Endothelial cell of umbilical vein (primary cell): Measurements from ENCODE around the gene STOX1. TPM values are rescaled to one million over a fixed set of nuclear protein-coding genes. Genes with fewer than 3 reads are reported as not detected.

Experiments used
- BruUV-seq: library from RNA; stranded (reverse); fragments of 400-500 nt; replicated peaks from 2 replicates; lab custom pipeline; 2021; lab: Mats Ljungman, UMichigan
- CTCF ChIA-PET: fragments of 300-600, 350-600 bp; sonication (Branson Sonifier 250); formaldehyde crosslinking; loops from one replicate; lab custom pipeline; 2021; ENCODE audit warnings: antibody characterized with exemption, inconsistent platforms; lab: Charles Lee
- POLR2A ChIA-PET: fragments of 300-600, 350-600 bp; sonication (Branson Sonifier 250); formaldehyde crosslinking; loops from one replicate; lab custom pipeline; 2021; ENCODE audit warnings: antibody characterized with exemption, inconsistent platforms; lab: Charles Lee
- DNase-seq: peaks from one replicate; pipeline ENCODE4 v3.0.0-alpha.2; 2011; ENCODE audit warnings: low read depth, low spot score
- FAIRE-seq: peaks from 2 replicates; lab custom pipeline; 2011; peaks lifted over from hg19 to GRCh38; lab: Jason Lieb, UNC
- H2AFZ ChIP-seq: 2 replicates; pipeline ENCODE4 v1.6.0; 2012; ENCODE audit warnings: low read depth, low read length, control low read depth, inconsistent platforms
- H3K27ac ChIP-seq: 2 replicates; pipeline ENCODE4 v1.5.1; 2011; ENCODE audit warnings: low read depth, mild to moderate bottlenecking, control low read depth, low read length, moderate library complexity; ENCODE audit not compliant: insufficient read depth
- H3K27me3 ChIP-seq, 2 experiments: 2 replicates each; pipeline versions ENCODE4 v1.6.0 to v1.6.1; 2011; ENCODE audit warnings: low read length in 2 of 2, mixed read lengths in 1 of 2; ENCODE audit not compliant: control insufficient read depth in 2 of 2, insufficient read depth in 2 of 2
- H3K36me3 ChIP-seq, 2 experiments: 2 replicates in 1 of 2; 3 replicates in 1 of 2; pipeline ENCODE4 v1.5.1; 2011; ENCODE audit warnings: low read length in 2 of 2, mild to moderate bottlenecking in 1 of 2, moderate library complexity in 1 of 2; ENCODE audit not compliant: control insufficient read depth in 2 of 2, insufficient read depth in 2 of 2; ENCODE audit errors: extremely low read depth in 1 of 2
- H3K4me1 ChIP-seq: 3 replicates; pipeline ENCODE4 v1.5.1; 2011; ENCODE audit warnings: mild to moderate bottlenecking, low read length; ENCODE audit not compliant: control insufficient read depth, insufficient read depth; ENCODE audit errors: extremely low read depth
- H3K4me2 ChIP-seq: 2 replicates; pipeline ENCODE4 v1.6.1; 2011; ENCODE audit warnings: low read length, control low read depth, mixed read lengths; ENCODE audit not compliant: insufficient read depth
- H3K4me3 ChIP-seq, 3 experiments: fragments of 200-600 bp in 1 of 3; sonication (generic), shearing (Covaris generic) in 1 of 3; replicated peaks in 1 of 3; 2 replicates each; pipeline ENCODE4 v1.5.1; 2011 to 2016; ENCODE audit warnings: control low read depth in 3 of 3, low read length in 3 of 3, mild to moderate bottlenecking in 2 of 3, inconsistent platforms in 1 of 3, low read depth in 1 of 3, moderate library complexity in 1 of 3; ENCODE audit not compliant: insufficient read depth in 1 of 3
- H3K79me2 ChIP-seq: 2 replicates; pipeline ENCODE4 v1.6.0; 2012; ENCODE audit warnings: low read length, inconsistent platforms; ENCODE audit not compliant: control insufficient read depth, insufficient read depth
- H3K9ac ChIP-seq: replicated peaks from 2 replicates; pipeline ENCODE3; 2011; ENCODE audit warnings: low read length, control low read depth; ENCODE audit not compliant: insufficient read depth; ENCODE audit errors: extremely low read depth
- H3K9me1 ChIP-seq: replicated peaks from 3 replicates; pipeline ENCODE4 v1.6.0; 2011; ENCODE audit warnings: mild to moderate bottlenecking, low read length; ENCODE audit not compliant: control insufficient read depth, insufficient read depth; ENCODE audit errors: extremely low read depth
- H3K9me3 ChIP-seq: replicated peaks from 2 replicates; pipeline ENCODE4 v1.5.1; 2012; ENCODE audit warnings: low read length, inconsistent platforms; ENCODE audit not compliant: control insufficient read depth, insufficient read depth
- H4K20me1 ChIP-seq: replicated peaks from 2 replicates; pipeline ENCODE3; 2011; ENCODE audit warnings: mild to moderate bottlenecking, low read length; ENCODE audit not compliant: control insufficient read depth, insufficient read depth; ENCODE audit errors: extremely low read depth
- GATA2 ChIP-seq: IDR thresholded peaks from 2 replicates; pipeline ENCODE4 v1.7.0; 2011; ENCODE audit warnings: low read depth, mild to moderate bottlenecking, moderate library complexity, mixed read lengths, low read length; ENCODE audit not compliant: insufficient read length, insufficient read depth
- JUN ChIP-seq: IDR thresholded peaks from 2 replicates; pipeline ENCODE4 v1.6.1; 2011; ENCODE audit warnings: borderline replicate concordance, low read depth; ENCODE audit not compliant: insufficient read length, insufficient read depth
- MYC ChIP-seq: IDR thresholded peaks from one replicate; pipeline ENCODE4 v1.6.1; 2011; ENCODE audit warnings: mild to moderate bottlenecking, low read depth, low read length
- POLR2A ChIP-seq: IDR thresholded peaks from 2 replicates; pipeline ENCODE4 v1.6.1; 2012; ENCODE audit warnings: low read depth, mild to moderate bottlenecking, control low read depth, low read length
- POLR2AphosphoS5 ChIP-seq: IDR thresholded peaks from 2 replicates; pipeline ENCODE4 v1.6.1; 2012; ENCODE audit warnings: low read depth, mild to moderate bottlenecking, control low read depth, low read length, moderate library complexity; ENCODE audit not compliant: insufficient read depth
- dilution Hi-C: fragments of 300-500 bp; cut with MboI; formaldehyde crosslinking; loops from one replicate; pipeline ENCODE4 v1.15.0; 2019; ENCODE audit warnings: low sequenced_read_pairs; ENCODE audit not compliant: extremely low pct_ligation_motif_present
- intact Hi-C: fragments of 100-400 bp; cut with micrococcal nuclease; formaldehyde crosslinking; loops from one replicate; pipeline ENCODE4 v1.10.0; 2022
- polyA plus RNA-seq, 4 experiments: library from polyadenylated mRNA; depleted of rRNA in 3 of 4; stranded (reverse) in 3 of 4; unstranded in 1 of 4; fragments of >200 nt; gene quantifications; 2 replicates each; pipeline versions ENCODE4 v1.2.1 to v1.2.3, GENCODE V29; 2011 to 2012; ENCODE audit warnings: missing spikeins in 1 of 4
- total RNA-seq: library from RNA; stranded (reverse); gene quantifications from 2 replicates; pipeline ENCODE4 v1.2.3, GENCODE V29; 2021

The STOX1 gene
- total and polyA plus RNA-seq, 2 donors (not counting 3 experiments of a cell fraction or from before 2014, with no cell fraction given), result 0.06 to 0.20 TPM

GRCh38 chr10:68900427-68901104 lies 73.2 kb downstream of the STOX1 start:
- H3K9ac ChIP-seq, result peak overlapping the region; percentile 81
- TF ChIP-seq POLR2AphosphoS5 (peak; percentile 79), MYC (no peak), JUN (no peak), GATA2 (no peak), POLR2A (peak; percentile 79)
- H2AFZ ChIP-seq, result peak overlapping the region; percentile 84
- CTCF ChIA-PET, result interaction anchor here (1.0 to 1.5 kb wide), 4 partner anchors 55 to 817 kb away, joined by 3 to 5 read pairs (median 3); partner anchors contain the start of genes DDX21 and RUFY2
- H3K4me1 ChIP-seq, result peaks cover 14% of the 10 kb centered on the region
- no peaks in the 10 kb centered on the region for H3K27me3 ChIP-seq
- H3K27ac ChIP-seq, result peak overlapping the region; percentile 94
- H3K79me2 ChIP-seq, result peaks cover 35% of the 10 kb centered on the region
- DNase-seq, result no peak
- intact Hi-C loops (loop anchor here (1.0 to 2.0 kb wide), 4 partner anchors 56 to 493 kb away; partner anchors contain the start of genes CCAR1, DDX21 and RUFY2), dilution Hi-C loops (no loop called here)
- no peaks in the 10 kb centered on the region for H3K36me3 ChIP-seq
- H3K4me3 ChIP-seq, result peak overlapping the region; percentile 12 to 92 (median 62)
- H4K20me1 ChIP-seq, result no peaks in the 10 kb centered on the region
- TSS peak; percentile 92 for BruUV-seq
- H3K9me1 ChIP-seq, result no peaks in the 10 kb centered on the region
- FAIRE-seq, result no peak
- H3K9me3 ChIP-seq, result no peaks in the 10 kb centered on the region
- H3K4me2 ChIP-seq, result peak overlapping the region; percentile 62
- POLR2A ChIA-PET, result interaction anchor here (1.4 kb wide), 1 partner anchor 112 kb away, joined by 3 read pairs; no protein-coding TSS in a partner anchor
